Cardiac muscle cell (in vitro differentiated cells and primary cell): ENCODE measurements around the gene LAMP1. TPM values are rescaled to one million over a fixed set of nuclear protein-coding genes. Genes with fewer than 3 reads are reported as not detected.
"Not testable (repeated sequence)": the region's sequence is repeated elsewhere in the genome, so short reads cannot be mapped to it uniquely, and the experiment has no call there.

Experiments
- DNase-seq, 2 donors: peaks; one replicate each; pipeline versions ENCODE4 v3.0.0 to v3.0.0-alpha.2; 2010 to 2017; ENCODE audit warnings: low read depth in 1 of 2, low spot score in 1 of 2
- H3K27ac ChIP-seq: fragments of 200-600 bp; sonication (generic); 2 replicates; pipeline ENCODE4 v1.5.1; 2016
- H3K27me3 ChIP-seq: fragments of 200-600 bp; sonication (generic); 2 replicates; pipeline ENCODE4 v1.6.0; 2016; ENCODE audit warnings: control low read depth
- H3K36me3 ChIP-seq: fragments of 200-600 bp; sonication (generic); 2 replicates; pipeline ENCODE4 v1.5.1; 2016; ENCODE audit warnings: control low read depth
- H3K4me1 ChIP-seq: fragments of 200-600 bp; sonication (generic); 2 replicates; pipeline ENCODE4 v1.8.1; 2017; ENCODE audit warnings: low read depth, mild to moderate bottlenecking, mixed run types
- H3K4me3 ChIP-seq: fragments of 200-600 bp; sonication (generic); 2 replicates; pipeline ENCODE4 v1.5.1; 2016; ENCODE audit warnings: mild to moderate bottlenecking
- H3K9me3 ChIP-seq: fragments of 200-600 bp; sonication (generic); 2 replicates; pipeline ENCODE4 v1.5.1; 2017; ENCODE audit warnings: low read depth, mild to moderate bottlenecking, control low read depth
- polyA plus RNA-seq: library from polyadenylated mRNA; unstranded; fragments of >200 nt; fragmentation: Nextera tagmentation; extraction: Ambion mirVana; gene quantifications from 2 replicates; pipeline ENCODE4 v1.2.1, GENCODE V29; 2016
- total RNA-seq: library from RNA; depleted of rRNA; stranded (reverse); fragments of >200 nt; gene quantifications from 2 replicates; pipeline ENCODE4 v1.2.3, GENCODE V29; 2016
- TF ChIP-seq, protein P1 (sequence below): IDR thresholded peaks from 2 replicates; pipeline ENCODE4 v1.5.1; 2012; ENCODE audit warnings: low read depth, mild to moderate bottlenecking, low read length

LAMP1 gene, protein sequence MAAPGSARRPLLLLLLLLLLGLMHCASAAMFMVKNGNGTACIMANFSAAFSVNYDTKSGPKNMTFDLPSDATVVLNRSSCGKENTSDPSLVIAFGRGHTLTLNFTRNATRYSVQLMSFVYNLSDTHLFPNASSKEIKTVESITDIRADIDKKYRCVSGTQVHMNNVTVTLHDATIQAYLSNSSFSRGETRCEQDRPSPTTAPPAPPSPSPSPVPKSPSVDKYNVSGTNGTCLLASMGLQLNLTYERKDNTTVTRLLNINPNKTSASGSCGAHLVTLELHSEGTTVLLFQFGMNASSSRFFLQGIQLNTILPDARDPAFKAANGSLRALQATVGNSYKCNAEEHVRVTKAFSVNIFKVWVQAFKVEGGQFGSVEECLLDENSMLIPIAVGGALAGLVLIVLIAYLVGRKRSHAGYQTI
- total RNA-seq (43.8 and 68.6 TPM in 2 replicates), polyA plus RNA-seq (60.8 and 83.7 TPM in 2 replicates)

DNA sequence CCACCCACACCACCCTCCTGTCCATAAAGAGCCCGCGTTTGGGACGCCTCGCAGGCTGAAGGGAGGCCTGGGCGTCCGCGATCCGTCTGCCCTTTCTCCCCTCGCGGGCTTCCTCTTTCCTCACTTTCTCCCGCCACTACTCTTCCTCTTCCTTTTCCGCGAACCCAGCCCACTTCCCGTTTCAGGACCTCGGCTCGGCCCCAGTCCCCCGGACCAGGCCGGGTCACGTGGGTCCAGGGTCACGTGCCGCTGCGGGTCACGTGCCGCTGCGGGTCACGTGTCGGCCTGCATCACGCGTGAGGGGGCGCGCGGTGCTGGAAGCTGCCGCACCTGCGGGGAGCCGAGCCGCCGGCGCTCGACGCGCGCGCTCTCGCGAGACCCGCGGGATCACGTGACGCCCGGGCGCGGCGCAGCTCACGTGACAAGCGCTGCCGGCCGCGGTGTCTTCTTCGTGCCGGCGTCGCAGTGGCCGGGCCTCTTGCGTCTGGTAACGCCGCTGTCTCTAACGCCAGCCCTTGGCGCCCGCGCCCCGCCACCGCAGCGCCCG lies at the start of gene LAMP1:
LAMP1 (plus strand) TSS at position 417 of the 547 bp plus-strand sequence. CDS start 196 bp downstream, outside the sequence.
- Histone ChIP-seq H3K4me3 (peak within 1 kb of the TSS; percentile 93), H3K9me3 (no peaks in the 10 kb centered on the region), H3K27ac (peak within 1 kb of the TSS; percentile 93), H3K36me3 (no peaks in the 10 kb centered on the region), H3K27me3 (no peaks in the 10 kb centered on the region), H3K4me1 (peaks cover 13% of the 10 kb centered on the region)
- peak; percentile 96 to 99 for DNase-seq
- TF ChIP-seq, protein P1, sequence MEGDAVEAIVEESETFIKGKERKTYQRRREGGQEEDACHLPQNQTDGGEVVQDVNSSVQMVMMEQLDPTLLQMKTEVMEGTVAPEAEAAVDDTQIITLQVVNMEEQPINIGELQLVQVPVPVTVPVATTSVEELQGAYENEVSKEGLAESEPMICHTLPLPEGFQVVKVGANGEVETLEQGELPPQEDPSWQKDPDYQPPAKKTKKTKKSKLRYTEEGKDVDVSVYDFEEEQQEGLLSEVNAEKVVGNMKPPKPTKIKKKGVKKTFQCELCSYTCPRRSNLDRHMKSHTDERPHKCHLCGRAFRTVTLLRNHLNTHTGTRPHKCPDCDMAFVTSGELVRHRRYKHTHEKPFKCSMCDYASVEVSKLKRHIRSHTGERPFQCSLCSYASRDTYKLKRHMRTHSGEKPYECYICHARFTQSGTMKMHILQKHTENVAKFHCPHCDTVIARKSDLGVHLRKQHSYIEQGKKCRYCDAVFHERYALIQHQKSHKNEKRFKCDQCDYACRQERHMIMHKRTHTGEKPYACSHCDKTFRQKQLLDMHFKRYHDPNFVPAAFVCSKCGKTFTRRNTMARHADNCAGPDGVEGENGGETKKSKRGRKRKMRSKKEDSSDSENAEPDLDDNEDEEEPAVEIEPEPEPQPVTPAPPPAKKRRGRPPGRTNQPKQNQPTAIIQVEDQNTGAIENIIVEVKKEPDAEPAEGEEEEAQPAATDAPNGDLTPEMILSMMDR: no peak

DNA sequence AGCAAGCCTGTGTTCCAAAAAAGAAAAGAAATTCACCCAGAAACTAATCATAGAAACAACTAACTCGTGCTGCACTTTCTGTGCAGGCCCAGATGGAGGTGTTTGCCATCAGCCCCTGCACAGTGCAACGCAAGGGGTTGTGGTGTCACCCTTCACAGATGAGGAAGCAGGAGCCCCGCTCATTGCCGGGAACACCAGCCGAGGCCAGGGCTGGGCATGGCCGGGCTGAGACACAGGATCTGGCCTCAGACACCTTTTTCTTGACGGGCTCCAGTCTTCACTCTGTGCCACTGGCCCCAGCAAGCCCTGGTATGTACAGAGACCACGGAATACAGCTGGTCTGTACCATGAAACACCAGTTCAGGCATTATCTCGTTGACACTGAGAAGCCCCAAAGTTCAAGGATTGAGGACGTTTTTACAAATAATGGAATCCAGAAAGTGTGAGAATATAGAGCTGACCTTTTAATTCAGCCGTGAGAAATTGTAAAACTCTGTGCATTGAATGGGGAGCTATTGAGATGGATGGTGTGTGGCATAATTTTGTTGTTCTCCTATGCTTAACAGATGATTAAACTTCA lies 44.4 kb upstream of the LAMP1 start:
- Histone ChIP-seq H3K36me3 (peaks cover 70% of the 10 kb centered on the region), H3K9me3 (no peaks in the 10 kb centered on the region)

DNA sequence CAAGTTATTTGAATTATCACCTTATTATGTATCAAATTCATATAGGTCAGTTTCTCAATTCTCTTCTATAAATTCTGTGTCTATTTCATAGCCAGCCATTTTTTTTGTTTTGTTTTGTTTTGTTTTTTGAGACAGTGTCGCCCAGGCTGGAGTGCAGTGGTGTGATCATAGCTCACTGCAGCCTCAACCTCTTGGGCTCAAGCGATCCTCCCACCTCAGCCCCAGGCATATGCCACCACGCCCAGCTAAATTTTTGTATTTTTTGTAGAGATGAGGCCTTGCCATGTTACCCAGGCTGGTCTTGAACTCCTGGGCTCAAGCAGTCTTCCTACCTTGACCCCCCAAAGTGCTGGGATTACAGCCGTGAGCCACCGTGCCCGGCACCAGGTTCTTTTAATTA lies 39.1 kb upstream of the LAMP1 start:
- not testable (repeated sequence) for H3K9me3 ChIP-seq, DNase-seq, H3K4me1 ChIP-seq, H3K4me3 ChIP-seq, H3K27ac ChIP-seq, H3K27me3 ChIP-seq
- peaks cover 75% of the 10 kb centered on the region for H3K36me3 ChIP-seq

More for the DNA sequence above, 44.4 kb upstream of the LAMP1 start:
- H3K27ac ChIP-seq: no peak overlapping the region
- no peaks in the 10 kb centered on the region for H3K27me3 ChIP-seq
- no peaks in the 10 kb centered on the region for H3K4me1 ChIP-seq
- H3K4me3 ChIP-seq: no peak overlapping the region
- TF ChIP-seq, protein P1: no peak
- DNase-seq: no peak

DNA sequence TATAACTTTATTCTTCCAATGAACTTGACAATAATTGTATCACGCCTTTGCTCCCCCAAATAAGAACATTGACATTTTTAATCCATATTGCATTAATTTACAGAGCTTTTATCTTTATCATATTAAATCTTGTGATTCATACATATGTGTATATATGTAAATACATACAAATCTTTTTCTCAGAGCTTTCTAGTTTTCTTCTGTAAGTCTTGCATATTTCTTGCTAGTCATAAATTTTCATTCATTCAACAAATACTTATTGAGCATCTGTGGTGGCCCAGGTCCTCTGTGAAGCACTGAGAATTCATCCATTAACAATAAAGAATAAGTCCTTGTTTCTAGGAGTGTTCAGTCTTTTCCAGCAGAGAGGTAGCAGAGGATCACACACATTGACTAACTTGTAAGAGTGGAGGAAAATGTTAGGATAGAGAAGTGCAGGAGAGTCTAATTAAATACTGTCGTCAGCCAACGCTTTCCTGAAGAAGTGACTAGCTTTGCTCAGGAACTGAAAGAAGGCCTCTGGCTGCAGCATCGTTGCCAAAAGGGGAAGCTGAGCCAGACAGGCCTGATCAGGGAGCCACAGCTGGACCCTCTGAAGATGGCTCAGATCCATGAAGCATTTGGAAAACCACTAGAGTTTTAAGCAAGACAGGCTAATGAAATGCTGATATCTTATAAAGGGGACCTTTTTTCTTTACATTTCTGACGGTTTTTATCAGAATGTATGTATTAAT lies 38.6 kb upstream of the LAMP1 start:
- H3K4me1 ChIP-seq: no peaks in the 10 kb centered on the region
- no peaks in the 10 kb centered on the region for H3K9me3 ChIP-seq
- H3K36me3 ChIP-seq: peaks cover 70% of the 10 kb centered on the region
- TF ChIP-seq, protein P1: no peak
- no peaks in the 10 kb centered on the region for H3K27me3 ChIP-seq
- DNase-seq: no peak
- no peak overlapping the region for H3K27ac ChIP-seq
- no peak overlapping the region for H3K4me3 ChIP-seq

DNA sequence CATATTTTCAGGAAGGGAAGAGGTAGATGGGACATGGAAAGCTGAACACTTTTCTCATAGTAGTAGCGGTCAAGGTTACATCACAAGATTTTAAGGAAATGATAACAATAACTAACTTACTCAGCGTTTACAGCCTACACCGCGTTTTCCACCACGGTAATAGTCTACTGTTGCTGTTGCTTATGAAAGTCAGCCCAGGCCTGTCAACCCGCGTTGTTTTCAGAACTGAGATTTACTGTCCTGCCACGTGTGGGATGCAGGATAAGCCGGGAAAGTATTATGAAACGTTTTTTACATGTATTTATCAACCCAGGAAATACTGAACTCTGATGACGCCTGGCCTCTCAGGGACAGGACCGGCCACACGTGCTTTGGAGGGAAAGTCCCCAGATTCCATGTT lies 36.0 kb upstream of the LAMP1 start:
- Histone ChIP-seq H3K27me3 (no peaks in the 10 kb centered on the region), H3K4me3 (no peak overlapping the region), H3K4me1 (no peaks in the 10 kb centered on the region), H3K9me3 (no peaks in the 10 kb centered on the region), H3K36me3 (peaks cover 66% of the 10 kb centered on the region), H3K27ac (no peak overlapping the region)
- TF ChIP-seq, protein P1: no peak
- no peak for DNase-seq

DNA sequence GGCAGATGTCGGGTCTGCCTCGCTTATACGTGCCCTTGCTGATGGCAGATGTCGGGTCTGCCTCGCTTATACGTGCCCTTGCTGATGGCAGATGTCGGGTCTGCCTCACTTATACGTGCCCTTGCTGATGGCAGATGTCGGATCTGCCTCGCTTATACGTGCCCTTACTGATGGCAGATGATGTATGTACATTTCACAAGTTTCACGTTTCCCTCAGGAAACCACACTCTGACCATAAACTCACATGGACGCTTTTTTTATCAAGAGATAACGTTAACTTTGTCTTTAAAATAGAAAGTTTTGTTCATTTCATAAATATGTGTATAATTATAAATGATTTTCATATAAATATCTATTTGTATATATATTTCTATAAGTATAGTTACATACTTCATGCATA lies 34.0 kb upstream of the LAMP1 start:
- not testable (repeated sequence) for H3K4me1 ChIP-seq, H3K27me3 ChIP-seq, DNase-seq, H3K9me3 ChIP-seq, H3K27ac ChIP-seq, H3K4me3 ChIP-seq
- peaks cover 48% of the 10 kb centered on the region for H3K36me3 ChIP-seq
